GM12874 (cell line): ENCODE data around the gene FOXP4.

Experiments
- CTCF ChIP-seq: IDR thresholded peaks from 2 replicates; pipeline ENCODE4 v1.5.1; 2011; ENCODE audit warnings: low read depth, mild to moderate bottlenecking, control low read depth, low read length, moderate library complexity; ENCODE audit not compliant: insufficient read depth

The FOXP4 gene

GRCh38 chr6:41647061-41647511 lies 100.9 kb downstream of the FOXP4 start:
- no peak for TF ChIP-seq CTCF

- no peak for TF ChIP-seq CTCF
These were observed 101.9 kb downstream of the FOXP4 start for GRCh38 chr6:41648070-41648585.

DNA sequence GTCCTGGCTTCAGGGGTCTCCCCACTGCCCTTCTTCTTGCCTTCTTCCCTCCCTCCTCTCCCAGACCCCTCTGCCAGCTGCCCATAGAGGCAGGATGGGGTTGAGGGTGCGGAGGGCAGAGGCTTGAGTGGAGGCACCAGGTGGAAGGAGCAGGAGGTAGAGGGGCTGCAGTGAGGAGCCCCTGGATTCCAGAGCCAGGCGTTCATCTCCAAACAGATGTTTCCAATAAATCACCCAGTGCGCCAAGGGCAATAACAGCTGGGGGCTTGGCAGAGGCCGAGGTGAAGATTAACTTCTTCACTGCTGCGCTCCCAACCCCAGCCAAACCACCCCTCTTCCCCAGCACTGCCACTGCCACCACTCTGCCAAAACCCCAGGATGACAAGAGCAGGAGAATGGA lies 102.7 kb downstream of the FOXP4 start:
- no peak for TF ChIP-seq CTCF

- no peak for TF ChIP-seq CTCF
These were observed 103.4 kb downstream of the FOXP4 start for GRCh38 chr6:41649596-41649995.

- TF ChIP-seq CTCF: no peak
These were observed 103.9 kb downstream of the FOXP4 start for GRCh38 chr6:41650120-41650519.

- TF ChIP-seq CTCF: no peak
These were observed 105.2 kb downstream of the FOXP4 start for GRCh38 chr6:41651246-41651961.
